Left forelimb (tissue), 1 donor: ENCODE results near the gene CAMK2D.

Experiments used
- DNase-seq: peaks from one replicate; pipeline ENCODE4 v3.0.0-alpha.2; 2018; ENCODE audit warnings: low spot score

Gene CAMK2D

DNA sequence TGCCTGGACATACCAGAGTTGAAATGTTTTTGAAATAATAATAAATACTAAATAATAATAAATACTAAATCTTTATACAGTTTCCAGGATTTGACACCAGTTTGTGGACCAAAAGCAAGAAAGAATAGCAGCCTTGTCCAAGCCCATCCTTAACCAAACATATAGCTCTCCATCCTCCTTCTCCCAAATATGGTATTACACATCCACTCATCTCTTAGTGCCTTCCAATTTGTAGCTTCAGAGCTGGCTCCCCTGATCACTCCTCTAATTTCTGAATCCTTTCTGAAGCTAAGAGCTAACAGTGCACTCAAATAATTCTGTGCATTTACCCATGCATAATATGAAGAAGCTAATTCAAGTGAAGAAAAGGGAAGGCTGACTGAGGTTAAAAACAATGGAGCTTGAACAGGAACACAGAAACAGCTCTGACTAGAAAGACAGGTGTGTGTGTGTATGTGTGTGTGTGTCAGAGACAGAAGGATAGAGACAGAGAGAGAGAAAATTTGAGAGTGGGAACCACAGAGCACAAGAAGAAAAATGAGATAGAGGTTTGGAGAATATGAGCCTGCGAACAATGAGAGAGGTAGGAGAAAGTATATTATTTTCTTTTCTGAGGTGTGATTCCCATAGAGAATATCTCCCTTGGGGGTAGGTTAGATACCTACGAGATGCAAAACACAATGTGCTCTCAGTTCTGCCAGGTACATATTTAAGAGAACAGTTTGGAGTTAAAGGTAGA, 123.5 kb downstream of the CAMK2D start:
- DNase-seq: no peak

DNA sequence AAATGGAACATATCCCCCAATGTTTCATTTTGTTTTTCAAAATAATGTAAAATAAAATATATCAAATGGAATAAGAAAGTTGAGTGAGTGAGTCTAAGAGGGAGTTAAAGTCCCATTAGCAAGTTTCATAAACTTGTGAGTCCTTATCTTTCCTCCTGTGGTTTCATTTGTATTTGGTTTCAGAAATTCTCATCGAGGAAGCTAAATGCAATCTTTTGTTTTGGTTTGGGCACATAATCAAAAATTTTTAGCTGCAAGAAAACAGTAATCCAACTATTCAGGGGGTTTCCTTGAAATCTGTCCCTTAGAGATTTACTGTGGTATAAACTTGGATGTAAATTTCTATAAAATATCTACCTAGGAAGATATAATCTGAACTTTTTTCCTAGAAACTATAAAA, 124.2 kb downstream of the CAMK2D start:
- DNase-seq: no peak

DNA sequence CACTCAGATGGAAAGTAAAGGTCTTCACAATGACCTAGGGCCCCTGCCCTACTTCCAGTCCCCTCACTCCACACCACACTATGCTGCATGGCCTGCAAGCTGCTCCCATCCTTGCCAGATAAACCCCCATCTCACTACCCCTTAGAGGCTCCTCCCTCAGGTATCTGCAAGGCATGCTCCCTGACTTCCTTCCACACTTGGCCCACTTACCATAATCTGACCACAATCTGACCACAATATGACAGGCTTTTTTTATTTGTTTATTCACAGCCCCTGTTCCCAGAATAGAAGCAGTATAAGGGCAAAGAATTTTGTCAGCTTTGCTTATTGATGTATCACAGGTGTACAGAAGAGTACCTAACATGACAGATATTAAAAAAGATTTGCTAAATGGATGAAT, 124.7 kb downstream of the CAMK2D start:
- DNase-seq: no peak

DNA sequence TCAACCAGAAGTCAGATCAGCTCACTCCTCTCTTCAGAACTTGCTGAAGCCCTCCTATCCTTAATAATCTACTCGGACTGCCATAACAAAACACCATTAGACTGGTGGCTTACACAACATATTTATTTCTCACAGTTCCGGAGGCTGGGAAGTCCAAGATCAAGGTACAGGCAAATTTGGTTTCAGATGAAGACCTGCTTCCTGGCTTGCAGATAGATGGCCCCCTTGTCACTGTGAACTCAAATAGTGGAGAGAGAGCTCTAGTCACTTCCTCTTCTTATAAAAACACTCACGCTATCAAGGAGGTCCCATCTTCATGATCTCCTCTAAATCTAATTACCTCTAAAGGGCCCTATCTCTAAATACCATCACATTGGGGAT, 125.1 kb downstream of the CAMK2D start:
- no peak for DNase-seq

DNA sequence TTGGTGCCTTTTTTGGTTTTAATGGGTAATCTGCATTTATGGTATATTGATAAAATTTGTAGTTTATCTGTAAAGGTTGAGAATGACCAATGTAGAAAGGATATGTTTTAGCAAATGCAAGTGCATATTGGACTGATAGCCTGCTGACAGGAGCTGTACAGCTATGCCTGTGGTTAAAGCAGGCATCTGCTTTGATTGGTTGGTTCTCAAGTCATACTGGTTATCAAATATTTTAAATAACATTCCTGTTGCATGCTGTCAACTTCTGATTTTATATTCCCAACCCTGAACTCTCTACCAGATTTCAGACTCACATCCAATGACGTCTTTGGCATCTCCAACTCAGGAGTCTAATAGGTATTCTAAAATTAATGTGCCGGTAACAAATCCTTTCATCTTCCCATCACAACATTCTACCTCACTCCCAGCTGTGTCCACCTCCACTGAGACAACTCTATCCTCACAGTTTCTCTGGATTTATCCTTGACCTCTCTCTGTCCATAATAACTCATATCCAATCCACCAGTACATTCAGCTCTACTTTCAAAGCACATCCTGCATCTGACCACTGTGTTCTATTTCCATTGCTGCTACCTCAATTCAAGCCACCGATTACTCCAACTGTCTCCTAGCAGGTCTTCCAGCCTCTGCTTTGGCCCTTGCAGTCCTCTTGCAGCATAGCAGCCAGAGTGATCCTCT, 125.7 kb downstream of the CAMK2D start:
- DNase-seq: no peak

DNA sequence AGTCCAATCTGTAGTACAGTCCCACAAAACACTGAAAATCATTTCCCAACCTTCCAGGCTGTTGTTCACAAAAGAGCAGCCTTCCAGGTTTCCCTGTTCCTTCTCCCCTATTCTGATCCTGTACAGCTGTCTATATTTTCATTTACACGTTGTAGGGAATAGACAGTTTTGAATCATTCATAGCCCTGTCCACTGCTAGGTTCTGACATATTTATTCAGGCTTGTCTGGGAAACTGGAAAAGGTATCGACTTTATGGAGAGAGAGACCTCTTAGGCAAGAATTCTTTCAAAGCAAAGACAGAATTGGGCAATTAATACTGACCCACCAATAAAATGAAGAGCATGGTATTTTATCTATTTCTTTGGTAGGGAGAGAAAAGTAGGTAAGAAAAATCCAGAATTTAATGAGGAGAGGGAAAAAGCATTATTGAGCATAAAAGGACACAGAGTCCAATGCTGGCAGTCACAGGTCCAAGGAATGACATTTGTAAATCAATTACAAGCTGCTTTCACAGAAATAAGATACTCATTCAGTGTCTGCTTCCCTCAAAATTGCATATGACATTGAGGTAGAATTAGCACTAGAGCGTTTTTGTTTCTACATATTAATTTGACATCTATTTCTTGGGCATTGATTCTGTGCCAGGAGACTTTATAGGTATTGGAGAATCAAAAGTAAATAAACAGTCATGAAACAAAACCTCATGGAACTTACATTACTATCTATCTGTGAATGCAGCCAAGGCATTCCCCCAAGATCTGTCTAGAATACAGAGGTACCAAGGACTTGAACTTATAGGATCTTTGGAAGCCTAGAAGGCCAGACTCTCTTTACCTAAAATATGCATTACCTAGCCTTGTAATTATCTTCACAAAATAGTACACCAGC, 127.2 kb downstream of the CAMK2D start:
- DNase-seq: no peak

DNA sequence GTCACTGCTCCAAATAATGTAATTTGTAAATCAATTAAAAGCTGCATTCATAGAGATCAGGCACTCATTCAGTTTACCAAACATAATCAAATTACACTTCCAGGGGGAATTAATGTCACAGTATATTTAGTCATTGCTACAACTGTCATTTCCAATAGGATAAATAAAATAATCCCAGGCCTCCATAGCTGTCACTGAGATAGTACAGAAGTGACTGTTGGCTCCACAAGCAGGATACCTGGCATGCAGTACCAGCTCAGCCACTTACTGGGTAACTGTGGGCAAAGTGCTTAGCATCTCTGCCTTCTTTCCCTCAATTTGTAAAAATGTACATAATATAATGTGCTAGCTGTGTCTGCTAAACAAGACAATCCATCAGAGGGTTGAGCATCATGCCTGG, 128.1 kb downstream of the CAMK2D start:
- DNase-seq: no peak

DNA sequence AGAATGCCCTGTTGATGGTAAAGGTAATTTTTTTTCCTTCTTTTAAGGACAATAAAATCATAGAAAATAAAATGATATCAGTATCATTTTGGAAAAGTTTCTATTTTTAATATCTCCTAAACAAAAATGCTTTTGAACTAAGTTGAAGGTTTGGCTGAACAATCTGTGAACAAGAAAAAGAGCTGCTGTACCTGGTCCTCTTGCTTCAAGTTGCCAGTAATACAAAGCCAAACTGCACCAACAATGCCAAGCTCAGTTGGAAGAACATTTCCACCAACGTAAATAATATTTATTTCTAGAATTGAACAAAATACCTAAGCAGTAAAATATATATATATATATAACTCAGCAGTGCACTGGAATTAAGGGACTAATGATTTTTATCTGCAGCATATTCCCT, 132.8 kb downstream of the CAMK2D start:
- no peak for DNase-seq

DNA sequence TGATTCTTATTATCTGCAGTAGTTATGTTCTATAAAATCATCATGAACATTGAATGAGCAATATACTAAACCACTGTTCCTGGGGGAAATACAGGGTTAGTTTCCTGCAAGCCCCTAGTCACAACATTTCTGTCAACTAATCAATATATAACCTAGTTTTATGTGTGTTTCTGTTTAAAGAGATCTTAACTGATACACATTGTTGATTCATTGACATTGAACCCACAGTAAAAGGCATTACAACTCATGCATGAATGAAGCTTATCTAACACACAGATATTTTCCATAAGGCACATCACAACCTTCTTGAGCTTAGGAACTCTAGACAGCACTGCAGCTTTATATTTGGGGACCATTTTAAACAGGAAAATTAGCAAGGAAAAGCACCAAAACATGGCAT, 134.2 kb downstream of the CAMK2D start:
- DNase-seq: no peak

DNA sequence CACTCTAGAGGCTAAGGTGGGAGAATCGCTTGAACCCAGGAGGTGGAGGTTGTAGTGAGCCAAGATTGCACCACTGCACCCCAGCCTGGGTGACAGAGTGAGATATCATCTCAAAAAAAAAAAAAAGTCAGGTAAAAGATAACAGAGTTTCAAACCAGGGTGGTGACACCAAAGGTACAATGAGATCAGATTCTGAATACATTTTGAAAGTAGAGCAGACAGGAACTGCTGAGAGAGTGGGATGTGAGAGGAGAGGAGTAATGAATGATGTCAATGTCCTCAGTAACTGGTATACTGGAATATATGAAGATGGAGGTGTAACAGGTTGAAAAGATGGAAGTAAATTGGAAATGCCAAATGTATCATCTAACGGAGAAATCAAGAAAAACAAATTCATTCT, 135.6 kb downstream of the CAMK2D start:
- DNase-seq: no peak

DNA sequence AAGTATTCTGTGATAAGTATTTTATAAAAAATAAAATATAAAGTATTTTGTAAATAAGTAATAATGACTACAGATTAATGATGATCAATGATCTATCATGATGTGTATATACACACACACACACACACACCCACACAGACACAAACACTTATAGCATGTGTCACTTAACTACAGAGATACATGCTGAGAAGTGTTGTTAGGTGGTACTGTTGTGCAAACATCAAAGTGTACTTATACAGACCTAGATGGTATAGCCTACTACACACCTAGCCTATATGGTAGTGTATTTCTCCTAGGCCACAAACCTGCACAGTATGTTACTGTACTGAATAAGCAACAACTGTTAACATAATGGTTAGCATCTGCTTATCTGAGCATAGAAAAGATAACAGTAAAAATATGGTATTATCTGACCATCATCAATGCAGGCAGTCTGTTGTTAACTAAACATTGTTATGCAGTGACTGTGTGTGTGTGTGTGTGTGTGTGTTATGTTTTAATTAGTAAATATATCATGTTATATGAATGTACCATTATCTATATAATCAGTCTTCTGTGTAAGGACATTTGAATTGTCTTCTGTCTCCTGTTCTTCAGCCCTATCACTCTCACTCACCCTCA, 138.2 kb downstream of the CAMK2D start:
- DNase-seq: no peak

DNA sequence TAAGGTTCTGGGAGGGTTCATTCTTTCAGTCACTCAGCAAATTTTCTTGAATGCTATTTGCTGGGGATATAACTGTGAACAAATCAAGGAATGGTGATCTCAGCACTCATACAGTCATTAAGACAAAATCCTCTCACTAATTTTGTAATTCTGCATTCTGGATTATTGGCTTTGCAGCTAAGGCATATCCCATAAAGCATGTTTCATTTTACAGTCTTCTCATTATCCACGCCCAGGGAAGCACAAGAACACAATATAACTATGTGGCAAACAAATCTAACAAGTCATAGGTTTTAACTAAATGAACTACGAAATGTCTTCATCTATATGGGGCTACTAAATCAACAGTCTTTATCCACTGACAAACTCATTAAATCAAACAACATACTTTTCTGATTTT, 139.9 kb downstream of the CAMK2D start:
- no peak for DNase-seq

DNA sequence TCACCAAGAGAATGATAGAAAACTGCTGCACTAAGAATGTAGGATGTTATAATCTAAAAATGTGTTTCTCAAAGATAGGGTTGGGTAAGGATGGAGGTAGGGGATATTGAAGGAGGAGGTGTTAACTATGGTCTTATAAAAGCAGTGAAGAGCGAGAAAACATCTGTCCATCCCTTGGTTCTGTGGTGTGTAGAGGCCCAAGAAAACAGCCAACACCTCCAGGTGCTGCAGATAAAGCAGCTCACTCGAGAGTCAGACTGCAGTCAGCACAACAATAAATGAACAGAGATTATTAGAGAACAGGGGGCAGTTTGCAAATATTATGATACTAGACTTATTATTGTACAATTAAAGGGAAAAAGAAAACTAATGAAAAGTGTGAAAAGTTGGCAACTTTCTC, 141.5 kb downstream of the CAMK2D start:
- DNase-seq: no peak

DNA sequence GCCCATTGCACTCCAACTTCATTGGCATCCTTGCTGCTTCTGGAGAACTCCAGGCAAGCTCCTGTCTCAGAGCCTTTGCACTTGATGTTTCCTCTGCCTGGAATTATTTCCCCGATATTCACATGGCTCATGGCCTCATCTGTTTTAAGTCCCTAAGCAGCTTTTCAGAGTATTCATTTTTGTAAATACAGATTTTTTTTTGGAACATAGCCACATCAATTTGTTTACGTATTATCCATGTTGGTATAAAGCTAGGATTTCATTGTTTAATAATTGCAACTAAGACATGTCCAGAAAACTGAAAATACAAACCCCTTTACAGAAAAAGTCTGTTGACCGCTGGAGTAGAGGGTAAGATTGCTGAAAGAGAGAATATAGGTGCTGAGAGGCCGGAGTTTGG, 142.0 kb downstream of the CAMK2D start:
- no peak for DNase-seq

DNA sequence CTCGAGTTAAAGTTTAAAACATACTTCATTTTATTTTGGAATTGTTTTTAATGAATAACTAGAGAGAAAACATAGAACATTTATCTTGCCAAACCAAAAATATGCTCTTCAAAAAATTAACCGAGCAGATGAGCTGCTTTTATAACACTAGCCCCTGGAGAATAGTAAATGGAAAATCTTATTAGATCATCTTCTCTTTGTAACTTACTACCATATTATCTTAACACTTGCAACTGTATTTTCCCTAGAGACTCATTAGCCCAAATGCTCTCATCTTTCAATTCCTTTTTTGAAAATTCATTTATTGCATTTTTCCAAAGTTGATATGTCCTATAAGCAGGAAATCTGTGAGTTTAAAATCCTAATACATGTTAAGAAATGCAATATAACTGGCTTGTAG, 143.3 kb downstream of the CAMK2D start:
- DNase-seq: no peak

DNA sequence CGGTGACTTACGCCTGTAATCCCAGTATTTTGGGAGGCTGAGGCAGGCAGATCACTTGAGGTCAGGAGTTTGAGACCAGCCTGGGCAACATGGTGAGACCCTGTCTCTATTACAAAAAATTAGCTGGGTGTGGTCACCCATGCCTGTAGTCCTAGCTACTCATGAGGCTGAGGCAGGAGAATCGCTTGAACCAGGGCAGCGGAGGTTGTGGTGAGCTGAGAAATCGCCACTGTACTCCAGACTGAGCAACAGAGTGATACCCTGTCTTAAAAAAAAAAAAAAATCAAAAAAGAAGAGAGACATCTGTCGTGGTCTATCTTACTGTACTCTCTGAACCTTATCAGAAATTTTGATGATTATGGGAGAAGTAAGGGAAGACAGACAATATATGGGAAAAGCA, 144.3 kb downstream of the CAMK2D start:
- no peak for DNase-seq

DNA sequence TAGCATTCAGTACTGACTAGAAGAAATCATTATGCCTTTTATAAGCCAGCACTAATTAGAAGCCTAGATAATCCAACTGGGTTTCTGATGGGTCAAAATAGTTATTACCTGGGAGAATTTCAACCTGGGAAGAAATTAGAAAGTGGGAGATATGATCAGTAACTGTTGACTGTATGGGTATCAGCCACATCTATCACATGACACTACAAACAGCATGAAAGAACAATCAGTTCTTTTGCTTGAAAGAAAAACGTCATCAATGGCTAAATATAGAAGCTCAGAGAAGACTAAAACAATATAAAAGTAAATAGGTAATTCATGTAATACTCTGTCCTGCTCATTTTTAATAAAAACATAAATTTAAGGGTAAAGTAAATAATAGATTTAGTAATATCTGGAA, 145.1 kb downstream of the CAMK2D start:
- no peak for DNase-seq

DNA sequence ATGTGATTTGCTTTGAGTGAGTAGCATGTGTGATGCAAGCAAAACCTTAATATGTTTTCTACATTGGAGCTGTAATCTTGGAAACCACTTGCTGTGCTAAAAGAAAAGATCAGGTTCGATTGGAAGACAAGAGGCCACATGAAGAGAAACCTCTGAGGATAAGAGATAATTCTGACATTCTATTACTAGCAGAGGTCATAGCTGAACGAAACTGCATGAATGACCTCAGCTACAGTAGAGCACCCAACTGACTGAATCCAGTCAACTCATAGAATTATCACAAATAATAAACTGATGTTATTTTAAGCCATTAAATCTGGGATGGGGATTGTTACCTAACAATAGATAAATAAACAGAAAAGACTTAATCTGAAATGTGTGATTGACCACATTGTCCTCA, 147.1 kb downstream of the CAMK2D start:
- no peak for DNase-seq

DNA sequence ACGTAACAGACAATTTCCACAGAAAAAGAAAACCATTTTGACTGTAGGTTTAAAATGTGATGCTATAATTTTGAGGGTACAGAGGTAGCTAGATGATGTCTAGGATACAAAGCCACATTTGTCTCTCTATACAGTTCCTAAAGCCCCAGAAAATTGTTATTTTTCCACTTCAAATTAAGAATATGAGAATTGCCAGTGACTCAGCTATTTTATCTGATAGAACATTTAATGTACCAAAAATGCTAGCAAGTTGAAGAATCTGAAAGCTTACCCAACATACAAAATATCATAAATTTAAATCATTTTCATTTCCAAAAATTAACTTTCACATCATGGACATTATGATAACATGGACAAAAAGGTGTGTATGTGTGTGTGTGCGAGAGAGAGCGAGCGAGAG, 148.0 kb downstream of the CAMK2D start:
- no peak for DNase-seq

DNA sequence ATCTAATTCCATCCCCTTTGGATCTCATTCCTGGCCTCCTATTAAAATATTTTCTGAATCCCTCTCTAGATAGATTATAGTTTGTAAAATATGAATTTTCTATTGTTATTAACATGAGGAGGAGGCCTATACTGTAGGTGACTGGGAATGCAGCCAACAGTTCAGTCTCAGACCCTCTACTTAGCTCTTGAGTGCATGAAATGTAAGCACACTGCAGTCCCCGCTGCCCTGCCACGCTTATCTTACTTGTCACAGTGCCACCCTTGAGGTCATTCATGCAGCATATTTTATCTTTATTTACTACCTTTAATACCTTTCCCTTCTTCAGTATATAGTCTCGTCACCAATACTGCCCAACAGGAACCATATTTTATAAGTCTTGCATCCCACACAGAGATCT, 151.0 kb downstream of the CAMK2D start:
- DNase-seq: no peak

DNA sequence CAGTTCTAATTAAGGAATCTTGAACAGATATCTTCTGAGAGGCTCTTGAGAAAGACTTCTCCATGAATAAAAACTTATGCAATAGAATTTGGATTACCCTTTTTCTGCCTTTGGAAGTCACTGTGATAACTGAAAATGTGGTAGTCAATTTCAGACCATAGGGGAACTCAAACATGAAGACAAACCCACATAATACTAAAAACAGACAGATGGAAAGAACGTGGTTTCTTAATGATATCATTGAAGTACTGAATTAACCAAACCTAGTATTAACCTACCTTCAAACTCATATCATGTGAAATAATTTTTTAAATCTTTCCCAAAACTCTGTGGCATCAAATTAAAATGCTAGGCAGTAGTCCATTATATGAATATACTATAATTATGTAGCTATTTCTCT, 153.5 kb downstream of the CAMK2D start:
- DNase-seq: no peak

DNA sequence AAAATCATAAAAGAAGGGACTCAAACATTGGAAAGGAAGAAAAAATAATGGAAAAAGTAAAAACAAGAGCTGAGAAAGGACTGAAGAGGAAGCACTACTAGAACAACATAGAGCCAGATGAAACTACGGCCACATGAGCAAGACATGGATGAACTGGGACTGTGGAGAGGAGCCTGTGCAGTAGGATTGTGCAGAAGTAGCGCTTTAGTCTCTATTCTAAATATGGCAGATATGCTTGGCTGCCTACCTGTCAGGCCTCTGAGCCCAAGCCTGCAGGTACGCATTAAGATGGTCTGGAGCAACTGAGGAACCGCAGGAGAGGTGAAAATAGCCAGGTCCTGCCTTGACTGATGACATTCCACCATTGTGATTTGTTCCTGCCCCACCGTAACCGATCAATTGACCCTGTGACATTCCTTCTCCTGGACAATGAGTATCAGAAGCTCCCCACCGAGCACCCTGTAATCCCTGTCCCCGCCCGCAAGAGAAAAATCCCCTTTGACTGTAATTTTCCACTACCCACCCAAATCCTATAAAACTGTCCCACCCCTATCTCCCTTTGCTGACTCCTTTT, 154.3 kb downstream of the CAMK2D start:
- no peak for DNase-seq
